Measurements from ENCODE around the gene ERFE. TPM values are rescaled to one million over a fixed set of nuclear protein-coding genes. Genes with fewer than 3 reads are reported as not detected.

ERFE gene
- total RNA-seq, 2 donors from 2014 or later: 1.3 to 1.5 TPM

GRCh38 chr2:238183821-238184220 lies 25.1 kb downstream of the ERFE start:
- Histone ChIP-seq H3K27me3 (replicated peaks; ENCODE audit: insufficient read depth) (no peaks in the 10 kb centered on the region), H3K9me3 (no peaks in the 10 kb centered on the region), H3K4me1 (ENCODE audit: control insufficient read depth in 1 of 2, low read depth in 2 of 2) (no peaks in the 10 kb centered on the region), H3K36me3 (peaks cover 94% of the 10 kb centered on the region), H3K27ac (no peak overlapping the region), H3K4me3 (no peak overlapping the region)
- DNase-seq (ENCODE audit: low spot score) (no peak), ATAC-seq (ENCODE audit: insufficient number of reproducible peaks, low FRiP score, low read depth) (no peak)
- no peak for TF ChIP-seq CTCF (IDR thresholded peaks at IDR 0.05)

DNA sequence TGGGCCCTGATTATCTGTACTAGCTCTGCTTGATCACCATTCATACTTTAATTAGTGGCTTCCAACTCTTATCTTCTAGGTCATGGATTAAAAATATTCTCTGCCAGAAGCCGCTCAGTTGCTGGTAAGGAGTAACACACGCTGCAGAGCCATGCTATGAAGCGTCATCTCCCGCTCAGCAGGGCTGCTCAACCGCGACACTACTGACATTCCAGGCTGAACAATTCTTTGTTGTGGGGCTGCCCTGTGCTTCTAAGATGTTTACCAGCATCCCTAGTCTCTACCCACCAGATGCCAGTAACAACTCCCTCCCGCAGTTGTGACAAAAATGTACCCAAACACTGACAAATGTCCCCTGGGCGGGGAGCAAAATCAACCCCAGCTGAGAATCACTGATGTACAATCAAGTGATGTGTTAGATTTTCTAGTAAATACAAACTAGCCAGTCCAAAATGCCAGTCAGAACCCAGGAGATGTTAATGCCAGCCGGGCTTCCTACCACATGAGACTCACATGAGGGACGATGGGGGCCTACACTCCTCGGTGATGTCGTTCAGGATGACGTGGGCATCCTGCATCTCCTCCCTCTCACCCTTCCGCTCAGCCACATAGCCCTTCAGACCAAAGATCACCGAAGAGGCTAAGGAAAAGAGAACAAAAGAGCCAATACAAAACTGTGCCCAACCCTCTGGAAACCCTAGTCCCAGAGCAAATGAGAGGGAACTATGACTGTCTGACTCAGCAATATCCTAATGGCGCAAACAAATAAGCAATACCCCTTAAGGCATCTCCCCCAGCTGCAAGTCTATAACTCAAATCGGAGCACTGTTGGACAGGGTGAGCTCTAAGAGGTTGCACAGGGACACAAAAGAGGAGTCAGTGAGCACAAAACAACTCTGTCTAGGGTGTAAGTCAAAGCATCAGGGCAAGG lies 29.1 kb downstream of the ERFE start:
- Histone ChIP-seq H3K4me3 (no peak overlapping the region), H3K36me3 (peaks cover 85% of the 10 kb centered on the region), H3K4me1 (ENCODE audit: control insufficient read depth in 1 of 2, low read depth in 2 of 2) (no peaks in the 10 kb centered on the region), H3K27ac (no peak overlapping the region), H3K27me3 (replicated peaks; ENCODE audit: insufficient read depth) (no peaks in the 10 kb centered on the region), H3K9me3 (no peaks in the 10 kb centered on the region)
- DNase-seq (ENCODE audit: low spot score) (no peak), ATAC-seq (ENCODE audit: insufficient number of reproducible peaks, low FRiP score, low read depth) (no peak)
- TF ChIP-seq CTCF (IDR thresholded peaks at IDR 0.05): no peak

GRCh38 chr2:238190445-238190844 lies 31.7 kb downstream of the ERFE start:
- H3K27ac ChIP-seq: no peak overlapping the region
- no peaks in the 10 kb centered on the region for H3K9me3 ChIP-seq
- H3K4me3 ChIP-seq: no peak overlapping the region
- H3K27me3 ChIP-seq (replicated peaks; ENCODE audit: insufficient read depth): no peaks in the 10 kb centered on the region
- no peak for TF ChIP-seq CTCF (IDR thresholded peaks at IDR 0.05)
- H3K36me3 ChIP-seq: peaks cover 76% of the 10 kb centered on the region
- no peak for DNase-seq (ENCODE audit: low spot score)
- no peak for ATAC-seq (ENCODE audit: insufficient number of reproducible peaks, low FRiP score, low read depth)
- no peaks in the 10 kb centered on the region for H3K4me1 ChIP-seq (ENCODE audit: control insufficient read depth in 1 of 2, low read depth in 2 of 2)

- H3K27me3 ChIP-seq (replicated peaks; ENCODE audit: insufficient read depth): no peaks in the 10 kb centered on the region
- H3K4me1 ChIP-seq (ENCODE audit: control insufficient read depth in 1 of 2, low read depth in 2 of 2): peaks cover 26 to 47% of the 10 kb centered on the region in 2 donors
- peak overlapping the region; percentile 84 for H3K4me3 ChIP-seq
- DNase-seq (ENCODE audit: low spot score) (no peak), ATAC-seq (ENCODE audit: insufficient number of reproducible peaks, low FRiP score, low read depth) (no peak)
- H3K36me3 ChIP-seq: no peaks in the 10 kb centered on the region
- H3K9me3 ChIP-seq: no peaks in the 10 kb centered on the region
- peak overlapping the region; percentile 87 to 92 for H3K27ac ChIP-seq
- TF ChIP-seq CTCF (IDR thresholded peaks at IDR 0.05): no peak
Observed at GRCh38 chr2:238202326-238203093, 43.7 kb downstream of the ERFE start.
